Measurements from ENCODE around the gene REV1.

DNA sequence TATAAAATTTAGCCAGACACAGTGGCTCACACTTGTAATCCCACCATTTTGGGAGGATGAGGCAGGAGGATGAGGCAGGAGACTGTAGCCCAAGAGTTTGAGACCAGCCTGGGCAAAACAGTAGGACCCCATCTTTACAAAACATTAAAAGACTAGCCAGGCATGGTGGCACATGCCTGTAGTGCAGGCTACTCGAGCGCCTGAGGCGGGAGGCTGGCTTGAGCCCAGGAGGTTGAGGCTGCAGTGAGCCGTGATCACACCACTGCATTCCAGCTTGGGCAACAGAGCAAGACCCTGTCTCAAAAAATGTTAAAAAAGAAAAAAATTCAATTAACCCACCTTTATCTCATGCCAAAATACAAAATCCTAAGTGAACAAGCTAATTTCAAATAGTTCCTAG is 4.0 kb downstream of the REV1 start:
- TF ChIP-seq GATA2 (IDR thresholded peaks at IDR 0.05; ENCODE audit: low read depth, low read length) (no peak), GATA3 (IDR thresholded peaks at IDR 0.05; ENCODE audit: low read depth, low read length) (no peak)

Data from SH-SY5Y (cell line).